HuH-7 (cell line): ENCODE data around the gene IFNA16.
"Not testable (repeated sequence)": the region's sequence is repeated elsewhere in the genome, so short reads cannot be mapped to it uniquely, and the experiment has no call there.

Experiments used
- DNase-seq: peaks from one replicate; pipeline ENCODE4 v3.0.0; 2011; ENCODE audit warnings: low spot score

Gene IFNA16

DNA sequence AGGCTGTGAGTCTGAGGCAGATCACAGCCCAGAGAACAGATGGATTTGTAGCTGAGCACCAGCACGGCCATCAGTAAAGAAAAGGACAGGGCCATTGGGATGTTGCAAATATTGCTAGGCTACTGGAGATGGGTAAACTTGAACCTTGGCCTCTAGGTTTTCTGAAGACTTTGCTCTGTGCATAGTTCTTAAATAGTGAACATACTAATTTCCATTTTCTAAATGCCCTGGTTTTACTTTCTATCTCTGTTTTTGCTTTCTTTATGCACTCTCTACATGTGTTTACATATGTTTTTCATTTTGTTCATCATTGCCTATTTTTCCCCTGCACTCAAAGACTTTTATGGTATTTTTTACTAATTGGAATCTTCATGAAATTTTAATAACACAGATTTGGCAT, at the start of gene IFNA16:
TSS of gene IFNA16 (minus strand) at position 101 of the 400 bp plus-strand sequence. CDS start at position 95, 6 bp downstream.
- not testable (repeated sequence) for DNase-seq

DNA sequence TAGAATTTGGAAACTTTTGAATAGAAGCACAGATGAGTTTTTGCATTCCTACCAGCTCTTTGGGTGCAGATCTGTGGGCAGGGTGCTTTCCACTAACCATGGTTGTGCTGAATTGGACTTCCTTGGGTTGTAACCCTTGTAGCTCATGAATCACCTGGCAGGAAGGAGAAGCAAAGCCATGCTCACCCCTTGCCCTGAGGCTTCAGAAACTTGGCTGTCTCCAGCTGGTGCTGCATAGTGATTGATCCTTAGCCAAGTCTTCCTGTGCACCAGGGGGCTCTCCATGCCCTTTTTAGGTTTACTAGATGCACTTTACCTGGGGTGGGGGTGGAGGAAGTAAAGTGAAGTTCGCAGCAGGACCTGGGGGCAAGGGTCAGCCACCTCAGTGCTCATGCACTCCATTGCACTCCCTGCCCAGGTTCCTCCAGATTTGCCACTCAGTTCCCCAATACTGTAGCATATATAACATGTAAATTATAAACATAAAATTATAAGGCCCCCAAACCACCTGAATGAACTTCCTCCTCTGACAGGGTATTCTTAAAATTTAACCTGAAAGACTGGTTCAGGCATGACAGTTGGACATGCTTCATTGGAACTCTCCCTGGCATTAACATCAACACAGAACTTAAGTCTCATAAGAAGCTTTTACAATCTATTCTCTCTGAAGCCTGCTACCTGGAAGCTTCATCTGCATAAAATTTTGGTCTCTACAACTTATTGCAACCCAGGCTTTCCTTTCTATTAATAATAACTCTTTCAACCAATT, 48.5 kb upstream of the IFNA16 start:
- DNase-seq, result no peak

DNA sequence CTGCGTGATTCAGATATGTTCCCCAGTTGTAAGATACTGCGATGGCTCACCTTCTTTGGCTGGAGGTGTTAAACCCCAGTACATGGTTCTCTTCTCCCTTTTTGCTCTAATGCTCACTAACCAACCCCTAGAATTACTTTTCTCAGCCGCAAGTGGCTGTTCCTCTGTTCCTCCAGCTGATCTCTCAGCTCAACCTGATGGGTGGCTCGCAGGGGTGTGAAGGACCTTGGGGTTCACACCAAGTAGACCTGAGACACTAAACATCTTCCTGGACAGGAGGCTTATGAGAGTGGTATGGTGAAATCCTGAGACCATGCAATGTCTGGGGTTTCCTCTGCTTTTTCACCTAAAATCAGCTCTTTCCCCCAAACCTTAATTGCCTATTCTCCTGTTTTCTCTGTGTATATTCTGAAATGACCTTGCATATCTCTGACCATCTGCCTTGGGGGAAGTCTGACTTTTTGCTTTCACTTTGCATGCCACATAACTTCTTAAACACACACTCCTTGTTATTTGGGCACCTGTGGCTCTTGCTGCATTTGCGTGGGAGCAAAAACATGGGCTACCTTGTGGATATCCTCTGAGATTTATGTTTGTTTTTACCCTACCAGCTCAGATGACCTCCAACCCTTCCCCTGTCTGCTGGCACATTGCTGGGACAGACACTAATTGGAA, 38.6 kb upstream of the IFNA16 start:
- no peak for DNase-seq

DNA sequence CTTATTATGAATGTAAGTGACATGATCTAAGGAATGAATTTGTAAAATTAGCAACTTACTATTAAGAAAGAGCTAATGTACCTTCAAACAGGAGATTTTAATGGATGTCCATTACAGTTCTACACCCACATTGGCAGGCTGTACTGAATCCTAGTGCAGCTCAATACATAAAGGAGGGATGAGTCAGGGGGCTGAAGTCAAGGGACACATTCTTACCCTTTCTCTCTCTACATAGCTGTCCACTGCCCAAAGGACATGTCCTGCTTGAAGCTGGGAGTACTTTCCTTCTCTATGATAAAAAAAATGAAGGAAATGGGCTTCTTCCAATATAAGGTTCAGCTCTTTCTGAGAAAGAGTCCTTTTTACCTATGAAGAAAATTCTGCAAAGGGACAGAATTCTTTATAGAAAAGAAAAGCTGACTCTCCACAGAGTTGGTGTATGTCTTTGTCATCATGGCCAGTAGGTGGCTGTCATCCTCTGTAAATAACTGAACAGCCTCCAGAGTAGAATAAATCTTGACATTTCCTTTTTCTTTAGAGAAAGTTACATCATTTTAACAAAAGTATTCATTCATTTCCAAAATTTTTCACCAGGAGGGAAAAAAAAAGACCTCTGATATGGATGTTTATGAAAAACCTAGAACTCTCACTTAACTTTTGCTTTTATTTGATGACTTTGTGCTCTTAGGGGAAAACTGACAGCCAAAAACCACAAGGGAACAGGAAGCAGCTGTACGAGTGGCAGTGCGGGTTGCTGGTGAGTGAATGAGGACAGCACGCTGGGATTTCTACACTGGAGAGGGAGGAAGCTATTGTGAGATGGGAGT, 35.8 kb upstream of the IFNA16 start:
- DNase-seq, result no peak

DNA sequence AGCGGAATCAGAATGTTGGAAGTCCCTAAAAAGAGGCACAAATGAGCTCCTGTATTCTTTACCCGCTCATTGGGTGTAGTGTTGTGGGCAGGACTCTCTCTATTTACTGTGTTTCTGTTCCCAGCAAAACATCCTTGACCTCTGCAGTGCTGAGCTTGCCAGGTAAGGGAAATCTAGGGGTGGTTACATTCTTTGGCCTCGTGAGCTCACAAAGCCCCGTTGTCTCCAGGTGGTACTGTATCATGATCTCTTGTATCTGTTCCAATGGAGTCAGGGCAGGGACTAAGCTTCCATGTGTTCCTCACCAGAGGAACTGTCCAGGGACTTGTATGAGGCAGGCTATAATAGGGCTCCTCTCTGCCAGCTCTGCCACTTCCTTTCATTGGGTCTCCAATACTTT, 34.5 kb upstream of the IFNA16 start:
- DNase-seq, result no peak

DNA sequence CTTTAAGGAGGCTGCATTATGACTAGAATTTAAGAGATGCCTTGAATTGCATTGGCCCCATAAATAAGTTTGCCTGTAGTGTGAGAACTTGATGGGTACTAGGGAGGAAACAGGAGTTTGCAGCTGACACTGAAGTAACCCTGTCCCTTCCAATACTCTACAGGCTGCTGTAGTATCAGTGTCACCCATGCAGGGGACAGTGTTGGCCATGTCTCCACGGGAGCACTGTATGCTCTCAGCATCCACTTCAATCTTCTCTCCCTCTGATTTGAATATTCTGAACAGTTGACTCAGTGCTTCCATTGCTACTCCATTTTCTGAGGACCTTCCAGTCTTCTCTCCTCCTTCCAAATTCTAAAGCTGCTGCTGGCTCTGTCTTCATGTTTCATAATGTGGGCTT, 34.1 kb upstream of the IFNA16 start:
- no peak for DNase-seq

DNA sequence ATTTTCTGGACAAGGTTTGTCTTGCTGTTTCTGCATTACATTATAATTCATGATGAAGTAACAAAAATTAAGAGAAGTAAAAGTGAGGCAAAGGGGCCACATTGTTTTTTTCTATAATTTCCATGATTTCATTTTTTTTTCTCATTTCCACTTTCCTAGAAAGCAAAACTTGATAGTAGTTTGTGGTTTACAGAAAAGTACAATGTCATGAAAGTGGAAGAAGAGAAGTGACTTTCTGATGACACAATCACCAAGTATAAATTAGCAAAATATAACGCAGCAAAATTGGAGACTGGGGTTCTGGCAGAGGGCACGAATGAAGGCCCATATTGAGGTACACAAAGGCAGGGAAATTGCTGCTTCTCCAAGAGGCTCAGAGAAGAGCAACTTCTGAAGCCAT, 27.7 kb upstream of the IFNA16 start:
- DNase-seq, result no peak

DNA sequence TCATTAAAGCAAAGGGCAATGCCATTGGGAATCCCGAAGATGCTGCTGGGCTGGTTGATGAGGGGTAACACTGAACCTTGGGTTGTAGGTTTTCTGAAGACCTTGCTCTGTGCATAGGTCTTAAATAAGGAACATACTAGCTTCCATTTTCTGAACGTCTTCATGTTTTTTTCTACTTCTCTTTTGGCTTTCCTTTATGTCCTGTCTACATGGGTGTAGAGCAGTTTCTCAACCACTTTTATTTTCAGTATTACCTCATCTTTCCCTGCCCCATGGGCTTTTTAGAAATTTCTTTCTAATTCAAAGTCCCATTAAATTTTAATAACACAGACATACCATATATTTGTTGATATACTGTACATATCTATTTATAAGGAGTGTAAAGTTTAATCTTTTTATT, 22.8 kb upstream of the IFNA16 start, which contains the start of gene IFNA14:
TSS of gene IFNA14 (minus strand) at position 95 of the 400 bp plus-strand sequence. CDS start at position 25, 70 bp downstream.
- DNase-seq, result no peak

DNA sequence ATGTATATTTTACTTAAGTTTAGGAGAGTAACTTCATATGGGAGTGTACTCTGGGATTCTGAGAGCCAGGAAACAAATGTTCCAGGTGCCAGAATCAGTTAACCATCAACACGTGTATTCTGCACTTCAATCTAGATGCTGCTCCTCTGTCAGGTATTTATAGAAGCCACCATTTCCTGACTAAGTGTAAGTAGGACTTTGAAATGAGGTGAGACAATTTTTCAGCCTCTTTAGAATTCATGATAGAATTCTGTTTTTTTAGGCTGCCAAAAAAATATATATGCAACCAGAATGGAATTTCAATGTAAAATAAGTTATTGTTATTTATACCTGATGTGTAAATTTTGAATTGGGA, 19.2 kb upstream of the IFNA16 start:
- not testable (repeated sequence) for DNase-seq

DNA sequence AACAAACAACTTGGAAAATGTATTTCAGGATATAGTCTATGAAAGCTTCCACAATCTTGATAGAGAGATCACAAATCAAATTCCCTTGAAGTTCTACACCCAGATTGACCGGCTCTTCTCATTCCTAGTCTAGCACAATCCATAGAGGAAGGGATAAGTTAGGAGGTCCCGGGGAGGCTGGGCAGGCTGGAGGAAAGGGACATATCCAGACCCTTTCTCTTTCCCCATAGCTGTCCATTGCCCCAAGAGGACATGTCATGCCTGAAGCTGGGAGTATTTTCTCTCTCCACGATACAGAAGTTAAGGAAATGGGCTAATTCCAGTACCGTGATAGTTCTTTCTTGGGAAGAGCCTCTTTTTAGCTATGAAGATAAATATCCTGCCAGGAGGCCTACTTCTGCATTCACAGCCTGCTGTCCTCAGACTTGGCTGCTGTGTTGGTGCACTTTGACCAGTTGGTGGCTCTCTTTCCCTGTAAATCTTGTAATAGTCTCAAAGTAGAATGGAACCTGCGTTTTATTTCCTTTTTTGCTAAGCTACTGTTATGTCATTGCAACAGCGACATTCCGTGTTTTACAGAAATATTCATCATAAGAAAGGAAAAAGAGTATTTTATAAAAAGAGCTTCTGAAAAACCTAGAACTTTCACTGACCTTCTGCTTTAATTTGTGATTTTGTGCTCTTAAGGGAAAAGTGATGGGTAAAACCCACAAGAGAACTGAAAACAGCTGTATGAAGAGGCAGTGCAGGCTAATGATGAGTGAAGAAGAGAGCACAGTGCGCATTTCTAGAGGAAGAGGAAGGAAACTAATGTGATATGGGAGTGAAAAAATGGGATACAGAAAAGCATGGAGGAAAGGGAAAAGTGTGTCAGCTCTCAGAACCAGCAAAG, 18.6 kb upstream of the IFNA16 start:
- not testable (repeated sequence) for DNase-seq

DNA sequence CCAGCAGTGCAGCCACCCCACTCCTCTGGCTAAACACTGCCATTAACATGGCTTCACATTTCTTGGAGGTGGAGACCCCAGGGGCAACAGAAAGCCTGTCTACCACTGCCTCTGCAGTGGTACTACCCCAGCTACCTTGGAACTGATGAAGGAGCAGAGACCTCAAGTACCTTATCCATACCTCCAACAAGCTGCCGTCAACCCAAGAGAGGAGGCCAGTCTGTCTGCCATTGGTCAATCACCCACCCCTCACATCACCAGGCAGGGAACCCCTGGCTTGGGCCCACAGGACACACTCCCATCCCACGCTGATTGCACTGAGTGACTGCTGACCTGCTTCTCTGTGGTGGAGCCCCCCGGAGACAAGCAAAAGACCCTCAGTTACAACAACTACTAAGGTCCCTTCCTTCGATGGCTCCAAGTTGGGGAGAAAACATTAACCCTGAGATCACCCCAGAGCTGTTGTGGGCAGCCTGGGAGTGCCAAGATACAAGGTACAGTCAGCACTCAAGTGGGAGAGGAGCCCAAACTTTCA, 17.1 kb upstream of the IFNA16 start:
- no peak for DNase-seq

DNA sequence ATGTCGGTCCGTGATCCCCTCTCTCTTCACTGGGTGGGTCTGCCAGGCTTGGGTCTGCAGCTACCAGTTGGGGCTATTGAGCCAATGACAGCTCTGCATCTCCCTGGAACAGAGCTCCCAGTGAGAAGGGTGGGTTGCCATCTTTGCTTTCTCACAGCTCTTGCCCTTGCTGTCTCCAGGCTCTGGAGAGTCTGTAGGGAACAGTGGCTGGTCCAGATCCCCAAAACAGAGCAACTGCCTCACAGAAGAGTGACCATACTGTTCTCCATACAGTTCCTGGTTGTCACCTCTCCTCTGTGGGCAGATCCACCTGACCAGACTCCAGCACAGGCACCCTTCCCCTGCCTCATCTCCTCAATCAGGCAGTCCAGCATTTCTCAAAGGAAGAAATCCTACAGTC, 16.1 kb upstream of the IFNA16 start:
- DNase-seq, result no peak

DNA sequence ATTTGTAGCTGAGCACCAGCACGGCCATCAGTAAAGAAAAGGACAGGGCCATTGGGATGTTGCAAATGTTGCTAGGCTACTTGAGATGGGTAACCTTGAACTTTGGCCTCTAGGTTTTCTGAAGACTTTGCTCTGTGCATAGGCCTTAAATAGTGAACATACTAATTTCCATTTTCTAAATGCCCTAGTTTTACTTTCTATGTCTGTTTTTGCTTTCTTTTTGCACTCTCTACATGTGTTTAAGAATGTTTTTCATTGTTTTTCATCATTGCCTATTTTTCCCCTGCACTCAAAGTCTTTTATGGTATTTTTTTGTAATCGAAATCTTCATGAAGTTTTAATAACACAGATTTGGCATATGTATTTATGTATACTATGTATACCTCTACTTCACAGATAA, 11.0 kb upstream of the IFNA16 start, which contains the start of gene IFNA17:
TSS of gene IFNA17 (minus strand) at position 101 of the 400 bp plus-strand sequence. CDS start at position 52, 49 bp downstream.
- DNase-seq, result no peak

DNA sequence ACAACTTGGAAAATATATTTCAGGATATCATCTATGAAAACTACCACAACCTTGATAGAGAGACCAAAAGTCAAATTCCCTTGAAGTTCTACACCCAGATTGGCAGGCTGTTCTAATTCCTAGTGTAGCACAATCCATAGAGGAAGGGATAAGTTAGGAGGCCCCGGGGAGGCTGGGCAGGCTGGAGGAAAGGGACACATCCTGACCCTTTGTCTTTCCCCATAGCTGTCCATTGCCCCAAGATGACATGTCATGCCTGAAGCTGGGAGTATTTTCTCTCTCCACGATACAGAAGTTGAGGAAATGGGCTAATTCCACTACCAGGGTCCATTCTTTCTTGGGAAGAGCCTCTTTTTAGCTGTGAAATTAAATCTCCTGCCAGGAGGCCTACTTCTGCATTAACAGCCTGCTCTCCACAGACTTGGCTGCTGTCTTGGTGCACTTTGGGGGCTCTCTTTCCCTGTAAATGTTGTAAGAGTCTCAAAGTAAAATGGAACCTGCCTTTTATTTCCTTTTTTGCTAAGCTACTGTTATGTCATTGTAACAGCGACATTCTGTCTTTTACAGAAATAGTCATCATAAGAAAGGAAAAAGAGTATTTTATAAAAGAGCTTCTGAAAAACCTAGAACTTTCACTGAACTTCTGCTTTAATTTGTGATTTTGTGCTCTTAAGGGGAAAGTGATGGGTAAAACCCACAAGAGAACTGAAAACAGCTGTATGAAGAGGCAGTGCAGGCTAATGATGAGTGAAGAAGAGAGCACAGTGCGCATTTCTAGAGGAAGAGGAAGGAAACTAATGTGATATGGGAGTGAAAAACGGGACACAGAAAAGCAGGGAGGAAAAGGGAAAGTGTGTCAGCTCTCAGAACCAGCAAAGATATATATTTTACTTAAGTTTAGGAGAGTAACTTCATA, 3.4 kb downstream of the IFNA16 start:
- DNase-seq, result not testable (repeated sequence)

DNA sequence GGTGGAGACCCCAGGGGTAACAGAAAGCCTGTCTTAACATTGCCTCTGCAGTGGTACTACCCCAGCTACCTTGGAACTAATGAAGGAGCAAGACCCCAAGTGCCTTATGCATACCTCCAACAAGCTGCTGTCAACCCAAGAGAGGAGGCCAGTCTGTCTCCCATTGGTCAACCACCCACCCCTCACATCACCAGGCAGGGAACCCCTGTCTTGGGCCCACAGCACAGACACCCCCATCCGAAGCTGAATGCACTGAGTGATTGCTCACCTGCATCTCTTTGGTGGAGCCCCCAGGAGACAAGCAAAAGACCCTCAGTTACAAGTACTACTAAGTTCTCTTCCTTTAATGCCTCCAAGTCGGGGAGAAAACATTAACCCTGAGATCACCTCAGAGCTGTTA, 5.0 kb downstream of the IFNA16 start:
- not testable (repeated sequence) for DNase-seq

DNA sequence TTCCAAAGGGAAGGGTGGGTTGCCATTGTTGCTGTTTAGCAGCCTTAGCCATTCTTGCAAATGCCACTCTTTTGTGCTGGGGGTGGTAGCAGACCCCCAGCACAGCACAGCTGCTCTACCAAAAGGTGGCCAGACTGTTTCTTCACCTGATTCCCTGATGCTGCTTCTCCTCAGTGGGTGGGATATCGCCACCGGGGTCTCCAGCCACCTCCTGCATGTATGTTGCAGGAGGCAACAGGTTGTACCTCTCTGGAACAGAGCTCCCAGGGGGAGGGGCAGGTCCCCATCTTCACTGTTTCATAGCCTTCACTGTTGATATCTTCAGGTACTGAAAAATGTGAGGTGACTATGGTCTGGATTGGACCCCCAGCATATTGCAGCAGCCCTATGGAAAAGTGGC, 6.3 kb downstream of the IFNA16 start:
- DNase-seq, result not testable (repeated sequence)

DNA sequence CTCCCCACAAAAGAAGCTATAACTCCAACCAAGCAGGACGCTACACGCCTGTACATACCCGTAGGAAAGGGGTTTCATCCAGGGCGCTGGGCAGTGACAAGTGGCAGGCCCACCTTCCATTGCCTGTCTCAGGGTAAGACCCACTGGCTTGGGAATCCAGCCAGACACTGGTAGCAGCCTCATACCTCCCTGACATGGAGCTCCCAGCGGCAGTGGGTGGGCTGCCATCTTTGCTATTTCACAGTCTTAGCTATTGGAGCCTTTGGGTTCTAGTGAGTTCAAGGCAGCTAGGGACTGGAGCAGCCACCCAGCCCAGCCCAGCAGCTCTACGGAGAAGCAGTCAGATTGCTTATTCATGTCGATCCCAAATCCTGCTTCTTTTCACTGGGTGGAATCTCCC, 6.8 kb downstream of the IFNA16 start:
- DNase-seq, result no peak

DNA sequence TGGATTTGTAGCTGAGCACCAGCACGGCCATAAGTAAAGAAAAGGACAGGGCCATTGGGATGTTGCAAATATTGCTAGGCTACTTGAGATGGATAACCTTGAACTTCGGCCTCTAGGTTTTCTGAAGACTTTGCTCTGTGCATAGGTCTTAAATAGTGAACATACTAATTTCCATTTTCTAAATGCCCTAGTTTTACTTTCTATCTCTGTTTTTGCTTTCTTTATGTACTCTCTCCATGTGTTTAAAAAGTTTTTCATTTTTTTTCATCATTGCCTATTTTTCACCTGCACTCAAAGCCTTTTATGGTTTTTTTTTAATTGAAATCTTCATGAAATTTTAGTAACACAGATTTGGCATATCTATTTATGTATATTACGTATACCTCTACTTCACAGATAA, 10.1 kb downstream of the IFNA16 start, which contains the start of gene IFNA10:
TSS of gene IFNA10 (minus strand) at position 101 of the 400 bp plus-strand sequence. CDS start at position 55, 46 bp downstream.
- not testable (repeated sequence) for DNase-seq

DNA sequence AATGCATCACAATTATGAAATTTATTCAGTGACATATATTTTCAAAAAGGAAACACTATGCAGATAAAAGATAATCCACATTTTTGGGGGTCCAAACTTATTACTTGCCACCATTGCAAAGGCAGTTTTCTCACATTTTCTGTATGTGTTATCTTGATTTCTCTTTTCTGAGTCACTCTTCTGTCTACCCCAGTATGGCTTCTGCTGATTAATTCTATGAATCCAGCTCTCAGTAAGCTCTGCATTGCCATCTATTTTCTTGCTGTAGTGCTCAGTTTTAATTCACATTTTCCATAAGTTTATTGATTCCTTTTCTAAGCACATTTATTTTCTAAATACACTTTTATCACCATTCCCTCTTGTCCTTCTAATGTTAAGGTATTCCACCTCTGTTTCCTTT, 11.9 kb downstream of the IFNA16 start:
- DNase-seq, result no peak

DNA sequence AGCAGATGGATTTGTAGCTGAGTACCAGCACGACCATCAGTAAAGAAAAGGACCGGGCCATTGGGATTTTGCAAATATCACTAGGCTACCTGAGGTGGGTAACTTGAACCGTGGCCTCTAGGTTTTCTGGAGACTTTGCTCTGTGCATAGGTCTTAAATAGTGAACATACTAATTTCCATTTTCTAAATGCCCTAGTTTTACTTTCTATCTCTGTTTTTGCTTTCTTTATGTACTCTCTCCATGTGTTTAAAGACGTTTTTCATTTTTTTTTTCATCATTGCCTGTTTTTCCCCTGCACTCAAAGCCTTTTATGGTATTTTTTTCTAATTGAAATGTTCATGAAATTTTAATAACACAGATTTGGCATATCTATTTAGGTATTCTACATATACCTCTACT, 15.0 kb downstream of the IFNA16 start, which contains the start of gene IFNA7:
TSS of gene IFNA7 (minus strand) at position 101 of the 400 bp plus-strand sequence. CDS start at position 61, 40 bp downstream.
- DNase-seq, result not testable (repeated sequence)
